GM12892 (cell line): Measurements from ENCODE around the gene IGFBP2.

Experiments used
- POLR2AphosphoS5 ChIP-seq: IDR thresholded peaks from 2 replicates; pipeline ENCODE4 v1.6.1; 2011; ENCODE audit warnings: low read depth, low read length, control low read depth
- TAF1 ChIP-seq: IDR thresholded peaks from 2 replicates; pipeline ENCODE4 v1.6.1; 2011; ENCODE audit warnings: low read depth, mild to moderate bottlenecking, control low read depth, low read length, borderline replicate concordance

- no peak for TF ChIP-seq POLR2AphosphoS5
- no peak for TF ChIP-seq TAF1
These were observed 67.6 kb downstream of the IGFBP2 start for GRCh38 chr2:216700781-216701180.
